ENCODE measurements around the gene RPE65. TPM values are rescaled to one million over a fixed set of nuclear protein-coding genes. Genes with fewer than 3 reads are reported as not detected.

The RPE65 gene
- total RNA-seq, 1 experiment from 2014 or later = not detected

- H3K27ac Mint-ChIP-seq (ENCODE audit: unreplicated experiment) = no peak overlapping the region
- no peak overlapping the region for H3K4me3 Mint-ChIP-seq (ENCODE audit: low read depth, unreplicated experiment)
- DNase-seq = no peak
- H3K9me3 Mint-ChIP-seq (ENCODE audit: low read depth, unreplicated experiment) = no peaks in the 10 kb centered on the region
- intact Hi-C loops (cut with micrococcal nuclease; ENCODE audit: unreplicated experiment) = no loop called here
- no peaks in the 10 kb centered on the region for H3K4me1 Mint-ChIP-seq (ENCODE audit: low read depth, unreplicated experiment)
- H3K27me3 Mint-ChIP-seq (ENCODE audit: unreplicated experiment) = no peaks in the 10 kb centered on the region
- TF ChIP-seq, protein P1, sequence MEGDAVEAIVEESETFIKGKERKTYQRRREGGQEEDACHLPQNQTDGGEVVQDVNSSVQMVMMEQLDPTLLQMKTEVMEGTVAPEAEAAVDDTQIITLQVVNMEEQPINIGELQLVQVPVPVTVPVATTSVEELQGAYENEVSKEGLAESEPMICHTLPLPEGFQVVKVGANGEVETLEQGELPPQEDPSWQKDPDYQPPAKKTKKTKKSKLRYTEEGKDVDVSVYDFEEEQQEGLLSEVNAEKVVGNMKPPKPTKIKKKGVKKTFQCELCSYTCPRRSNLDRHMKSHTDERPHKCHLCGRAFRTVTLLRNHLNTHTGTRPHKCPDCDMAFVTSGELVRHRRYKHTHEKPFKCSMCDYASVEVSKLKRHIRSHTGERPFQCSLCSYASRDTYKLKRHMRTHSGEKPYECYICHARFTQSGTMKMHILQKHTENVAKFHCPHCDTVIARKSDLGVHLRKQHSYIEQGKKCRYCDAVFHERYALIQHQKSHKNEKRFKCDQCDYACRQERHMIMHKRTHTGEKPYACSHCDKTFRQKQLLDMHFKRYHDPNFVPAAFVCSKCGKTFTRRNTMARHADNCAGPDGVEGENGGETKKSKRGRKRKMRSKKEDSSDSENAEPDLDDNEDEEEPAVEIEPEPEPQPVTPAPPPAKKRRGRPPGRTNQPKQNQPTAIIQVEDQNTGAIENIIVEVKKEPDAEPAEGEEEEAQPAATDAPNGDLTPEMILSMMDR (IDR thresholded peaks at IDR 0.05; ENCODE audit: unreplicated experiment) = no peak
- CTCF ChIA-PET = no interaction called here
- H3K36me3 Mint-ChIP-seq (ENCODE audit: insufficient read depth, unreplicated experiment) = no peaks in the 10 kb centered on the region
- BruUV-seq (replicated peaks) = no TSS peak
These were observed 20.4 kb downstream of the RPE65 start for GRCh38 chr1:68429233-68429808.

GRCh38 chr1:68426594-68426993 is 23.2 kb downstream of the RPE65 start:
- intact Hi-C loops (cut with micrococcal nuclease; ENCODE audit: unreplicated experiment) = no loop called here

GRCh38 chr1:68421350-68421749 is 28.4 kb downstream of the RPE65 start:
- no peak for DNase-seq
- CTCF ChIA-PET = no interaction called here
- BruUV-seq (replicated peaks) = no TSS peak
- Mint-ChIP-seq H3K27me3 (ENCODE audit: unreplicated experiment) (no peaks in the 10 kb centered on the region), H3K4me1 (ENCODE audit: low read depth, unreplicated experiment) (no peaks in the 10 kb centered on the region), H3K36me3 (ENCODE audit: insufficient read depth, unreplicated experiment) (no peaks in the 10 kb centered on the region), H3K27ac (ENCODE audit: unreplicated experiment) (no peak overlapping the region), H3K9me3 (ENCODE audit: low read depth, unreplicated experiment) (peaks cover 2% of the 10 kb centered on the region), H3K4me3 (ENCODE audit: low read depth, unreplicated experiment) (no peak overlapping the region)
- TF ChIP-seq, protein P1 (IDR thresholded peaks at IDR 0.05; ENCODE audit: unreplicated experiment) = no peak
- intact Hi-C loops (cut with micrococcal nuclease; ENCODE audit: unreplicated experiment) = no loop called here

More at GRCh38 chr1:68426594-68426993, 23.2 kb downstream of the RPE65 start:
- no peaks in the 10 kb centered on the region for H3K36me3 Mint-ChIP-seq (ENCODE audit: insufficient read depth, unreplicated experiment)
- DNase-seq = no peak
- TF ChIP-seq, protein P1 (IDR thresholded peaks at IDR 0.05; ENCODE audit: unreplicated experiment) = no peak
- BruUV-seq (replicated peaks) = no TSS peak
- no peaks in the 10 kb centered on the region for H3K27me3 Mint-ChIP-seq (ENCODE audit: unreplicated experiment)
- peaks cover 2% of the 10 kb centered on the region for H3K9me3 Mint-ChIP-seq (ENCODE audit: low read depth, unreplicated experiment)
- no peaks in the 10 kb centered on the region for H3K4me1 Mint-ChIP-seq (ENCODE audit: low read depth, unreplicated experiment)
- H3K27ac Mint-ChIP-seq (ENCODE audit: unreplicated experiment) = no peak overlapping the region
- CTCF ChIA-PET = no interaction called here
- no peak overlapping the region for H3K4me3 Mint-ChIP-seq (ENCODE audit: low read depth, unreplicated experiment)

- CTCF ChIA-PET = interaction anchor here (1.2 kb wide), 1 partner anchor 11 kb away, joined by 4 read pairs; no protein-coding TSS in a partner anchor
- H3K27ac Mint-ChIP-seq (ENCODE audit: unreplicated experiment) = no peak overlapping the region
- TF ChIP-seq, protein P1 (IDR thresholded peaks at IDR 0.05; ENCODE audit: unreplicated experiment) = no peak
- H3K4me3 Mint-ChIP-seq (ENCODE audit: low read depth, unreplicated experiment) = no peak overlapping the region
- BruUV-seq (replicated peaks) = no TSS peak
- H3K36me3 Mint-ChIP-seq (ENCODE audit: insufficient read depth, unreplicated experiment) = no peaks in the 10 kb centered on the region
- DNase-seq = no peak
- no peaks in the 10 kb centered on the region for H3K27me3 Mint-ChIP-seq (ENCODE audit: unreplicated experiment)
- intact Hi-C loops (cut with micrococcal nuclease; ENCODE audit: unreplicated experiment) = no loop called here
- H3K4me1 Mint-ChIP-seq (ENCODE audit: low read depth, unreplicated experiment) = peaks cover 11% of the 10 kb centered on the region
- H3K9me3 Mint-ChIP-seq (ENCODE audit: low read depth, unreplicated experiment) = no peaks in the 10 kb centered on the region
These were observed 40.3 kb downstream of the RPE65 start for GRCh38 chr1:68409426-68409825.
